ENCODE measurements around the gene RUVBL1.

The RUVBL1 gene

DNA sequence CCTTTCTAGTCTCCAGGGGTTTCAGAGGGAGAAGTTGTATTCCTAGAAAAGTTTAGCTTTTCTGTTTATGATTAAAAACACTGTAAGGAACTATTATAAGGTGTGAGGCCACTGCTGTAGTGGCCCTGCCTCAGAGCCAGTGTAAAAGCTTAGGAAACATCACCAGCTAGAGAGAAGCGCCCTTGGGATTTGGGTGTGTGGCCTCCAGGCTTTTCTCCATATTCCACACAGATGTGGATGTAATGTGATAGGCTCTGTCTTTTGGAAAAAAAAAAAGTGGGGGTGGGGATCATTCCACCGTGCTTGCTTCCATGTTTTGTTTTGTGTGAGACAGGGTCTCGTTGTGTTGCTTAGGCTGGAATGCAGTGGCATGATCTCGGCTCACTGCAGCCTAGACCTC, 57.5 kb downstream of the RUVBL1 start:
- TF ChIP-seq, protein P1, sequence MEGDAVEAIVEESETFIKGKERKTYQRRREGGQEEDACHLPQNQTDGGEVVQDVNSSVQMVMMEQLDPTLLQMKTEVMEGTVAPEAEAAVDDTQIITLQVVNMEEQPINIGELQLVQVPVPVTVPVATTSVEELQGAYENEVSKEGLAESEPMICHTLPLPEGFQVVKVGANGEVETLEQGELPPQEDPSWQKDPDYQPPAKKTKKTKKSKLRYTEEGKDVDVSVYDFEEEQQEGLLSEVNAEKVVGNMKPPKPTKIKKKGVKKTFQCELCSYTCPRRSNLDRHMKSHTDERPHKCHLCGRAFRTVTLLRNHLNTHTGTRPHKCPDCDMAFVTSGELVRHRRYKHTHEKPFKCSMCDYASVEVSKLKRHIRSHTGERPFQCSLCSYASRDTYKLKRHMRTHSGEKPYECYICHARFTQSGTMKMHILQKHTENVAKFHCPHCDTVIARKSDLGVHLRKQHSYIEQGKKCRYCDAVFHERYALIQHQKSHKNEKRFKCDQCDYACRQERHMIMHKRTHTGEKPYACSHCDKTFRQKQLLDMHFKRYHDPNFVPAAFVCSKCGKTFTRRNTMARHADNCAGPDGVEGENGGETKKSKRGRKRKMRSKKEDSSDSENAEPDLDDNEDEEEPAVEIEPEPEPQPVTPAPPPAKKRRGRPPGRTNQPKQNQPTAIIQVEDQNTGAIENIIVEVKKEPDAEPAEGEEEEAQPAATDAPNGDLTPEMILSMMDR (IDR thresholded peaks at IDR 0.05; ENCODE audit: insufficient read depth, low read depth, low read length, missing control alignments) = no peak
- no peak for DNase-seq (ENCODE audit: low read depth)
- H3K4me3 ChIP-seq (ENCODE audit: low read depth, low read length) = no peak overlapping the region

DNA sequence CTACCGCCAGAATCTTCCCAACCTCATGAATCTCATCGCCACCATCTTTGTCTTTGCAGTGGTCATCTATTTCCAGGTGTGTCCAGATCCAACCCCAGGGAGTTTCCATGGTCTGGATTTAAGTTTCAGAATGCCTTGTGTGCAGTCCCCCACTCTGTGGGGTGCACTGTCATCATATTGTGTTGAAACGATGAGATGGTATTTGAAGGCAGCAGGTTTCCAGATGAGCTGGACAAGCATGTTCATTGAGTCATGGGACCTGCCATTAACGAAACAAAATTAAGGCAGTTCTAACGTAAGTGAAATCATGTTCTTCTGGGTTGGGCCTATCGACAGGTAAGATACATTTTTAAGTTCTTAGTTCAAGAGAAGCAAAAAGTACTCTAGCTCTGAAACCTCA, 58.6 kb downstream of the RUVBL1 start:
- no peak overlapping the region for H3K4me3 ChIP-seq (ENCODE audit: low read depth, low read length)
- TF ChIP-seq, protein P1 (IDR thresholded peaks at IDR 0.05; ENCODE audit: insufficient read depth, low read depth, low read length, missing control alignments) = no peak
- no peak for DNase-seq (ENCODE audit: low read depth)

DNA sequence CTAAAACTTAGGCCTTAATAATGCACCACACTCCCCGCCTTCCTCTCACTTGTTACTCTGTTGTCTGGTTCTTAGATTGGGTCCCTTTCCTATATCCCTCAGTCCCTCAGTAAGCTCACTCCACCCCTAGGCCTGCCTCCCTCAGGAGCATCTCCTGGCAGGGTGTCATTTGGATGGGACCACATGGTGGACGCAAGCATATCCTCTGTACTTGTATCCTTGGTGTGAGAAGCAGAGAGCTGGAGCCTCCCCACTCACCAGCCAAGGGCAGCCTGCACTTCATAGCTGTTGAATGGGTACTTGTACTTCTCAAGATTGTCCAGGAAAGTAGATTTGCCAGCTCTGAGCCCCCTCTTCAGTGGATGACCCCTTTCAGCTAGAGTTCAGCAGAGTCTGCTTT, 59.7 kb downstream of the RUVBL1 start:
- TF ChIP-seq, protein P1 (IDR thresholded peaks at IDR 0.05; ENCODE audit: insufficient read depth, low read depth, low read length, missing control alignments) = no peak

DNA sequence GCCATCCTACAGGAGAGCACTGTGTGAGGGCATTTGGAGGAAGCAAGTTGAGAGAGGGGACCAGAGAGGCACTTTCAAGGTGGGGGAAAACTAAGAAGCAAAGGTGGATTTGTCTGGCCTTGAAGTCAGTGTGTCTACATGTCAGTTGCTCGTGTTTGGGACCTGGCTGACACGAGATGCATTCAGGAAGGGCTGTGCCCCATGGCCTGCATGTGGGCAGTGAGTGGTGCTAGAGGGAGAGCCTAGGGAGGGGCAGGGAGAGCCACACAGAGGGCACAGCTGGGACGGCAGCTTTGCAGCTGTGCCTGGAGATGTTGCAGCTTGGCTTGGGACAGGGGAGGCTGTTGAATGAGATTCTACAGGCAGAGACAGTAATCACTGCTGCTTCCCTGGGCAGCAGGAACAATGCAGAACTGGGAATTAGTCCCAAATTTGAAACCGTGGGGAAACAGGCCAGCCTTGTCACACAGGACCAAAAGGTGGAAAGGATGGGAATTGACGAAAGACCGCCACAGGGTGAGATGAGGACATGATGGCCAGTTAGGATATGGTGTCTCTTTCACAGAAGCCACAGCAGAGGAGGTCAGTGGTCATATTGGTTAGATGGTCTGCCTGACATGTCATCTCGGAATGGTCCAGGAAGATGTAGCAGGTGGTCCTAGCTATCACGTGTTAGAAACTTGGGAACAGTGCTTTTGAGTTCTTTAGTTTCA, 61.4 kb downstream of the RUVBL1 start:
- DNase-seq (ENCODE audit: low read depth) = no peak
- H3K4me3 ChIP-seq (ENCODE audit: low read depth, low read length) = no peak overlapping the region
- TF ChIP-seq, protein P1 (IDR thresholded peaks at IDR 0.05; ENCODE audit: insufficient read depth, low read depth, low read length, missing control alignments) = no peak

More for the DNA sequence above, 59.7 kb downstream of the RUVBL1 start:
- no peak overlapping the region for H3K4me3 ChIP-seq (ENCODE audit: low read depth, low read length)
- DNase-seq (ENCODE audit: low read depth) = no peak

DNA sequence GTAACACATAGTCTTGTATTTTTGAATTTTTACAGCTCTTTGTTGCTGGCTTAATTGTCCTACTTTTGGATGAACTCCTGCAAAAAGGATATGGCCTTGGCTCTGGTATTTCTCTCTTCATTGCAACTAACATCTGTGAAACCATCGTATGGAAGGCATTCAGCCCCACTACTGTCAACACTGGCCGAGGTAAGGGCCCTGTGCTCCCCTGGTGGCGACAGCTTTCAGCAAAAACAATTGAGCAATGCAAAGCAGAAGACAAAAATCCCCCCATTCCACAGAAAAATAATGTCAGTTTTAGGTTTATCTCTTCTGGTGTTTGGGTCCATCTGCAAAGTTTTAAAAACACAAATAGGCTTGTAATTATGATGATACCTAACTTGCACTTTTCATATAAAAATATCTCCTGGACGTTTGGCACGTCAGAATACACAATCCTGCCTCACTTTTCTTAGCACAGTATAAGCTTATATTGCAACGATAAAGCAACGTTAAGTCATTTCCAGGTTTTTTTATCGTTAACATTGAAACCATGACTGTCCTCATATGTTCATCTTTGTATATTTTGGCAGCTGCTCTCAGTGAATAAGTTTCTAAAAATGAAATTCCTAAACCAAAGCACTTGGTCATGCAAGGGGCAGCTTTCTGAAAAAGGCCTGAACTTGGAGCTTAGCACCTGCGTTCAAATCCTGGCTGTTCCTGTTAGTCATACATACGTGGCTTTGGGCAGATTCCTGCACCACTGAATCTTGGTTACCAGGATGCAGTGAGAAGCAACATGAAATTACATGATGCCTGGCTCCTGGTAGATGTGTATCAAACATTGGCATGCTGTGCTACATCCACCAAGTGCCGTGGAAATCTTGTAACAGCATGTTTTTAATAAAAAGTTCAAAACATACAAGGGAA, 62.9 kb downstream of the RUVBL1 start:
- H3K4me3 ChIP-seq (ENCODE audit: low read depth, low read length) = no peak overlapping the region
- TF ChIP-seq, protein P1 (IDR thresholded peaks at IDR 0.05; ENCODE audit: insufficient read depth, low read depth, low read length, missing control alignments) = no peak
- DNase-seq (ENCODE audit: low read depth) = no peak

DNA sequence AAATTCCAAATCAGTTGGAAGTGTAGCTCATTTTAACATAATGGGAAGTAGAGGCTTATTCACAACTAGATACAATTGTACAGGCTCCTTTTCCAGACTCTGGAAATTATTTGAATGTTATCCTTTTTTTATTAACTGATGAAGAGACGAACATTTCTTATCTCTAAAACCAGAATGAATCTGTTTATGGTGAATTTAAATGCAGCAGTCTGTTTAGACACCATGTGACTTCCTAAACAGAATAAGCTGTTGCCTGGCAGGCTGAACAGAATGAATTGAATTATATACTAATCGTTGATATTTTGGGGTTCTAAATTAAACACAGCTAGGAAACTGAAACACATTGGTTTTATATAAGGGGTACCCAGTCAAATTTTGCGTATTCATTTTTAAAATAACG, 67.4 kb downstream of the RUVBL1 start:
- TF ChIP-seq, protein P1 (IDR thresholded peaks at IDR 0.05; ENCODE audit: insufficient read depth, low read depth, low read length, missing control alignments) = no peak
- H3K4me3 ChIP-seq (ENCODE audit: low read depth, low read length) = no peak overlapping the region
- DNase-seq (ENCODE audit: low read depth) = no peak

Data from GM12865 (cell line).